ENCODE results near the gene CEP85. TPM values are rescaled to one million over a fixed set of nuclear protein-coding genes. Genes with fewer than 3 reads are reported as not detected.

CEP85 gene
- total and polyA plus RNA-seq, 2 of the 13 experiments (the other 11 are each of a cell fraction or from before 2014, with no cell fraction given), result 16.1 to 26.7 TPM

GRCh38 chr1:26322042-26322331 is 88.0 kb downstream of the CEP85 start (continued):
- TF ChIP-seq, protein P1, sequence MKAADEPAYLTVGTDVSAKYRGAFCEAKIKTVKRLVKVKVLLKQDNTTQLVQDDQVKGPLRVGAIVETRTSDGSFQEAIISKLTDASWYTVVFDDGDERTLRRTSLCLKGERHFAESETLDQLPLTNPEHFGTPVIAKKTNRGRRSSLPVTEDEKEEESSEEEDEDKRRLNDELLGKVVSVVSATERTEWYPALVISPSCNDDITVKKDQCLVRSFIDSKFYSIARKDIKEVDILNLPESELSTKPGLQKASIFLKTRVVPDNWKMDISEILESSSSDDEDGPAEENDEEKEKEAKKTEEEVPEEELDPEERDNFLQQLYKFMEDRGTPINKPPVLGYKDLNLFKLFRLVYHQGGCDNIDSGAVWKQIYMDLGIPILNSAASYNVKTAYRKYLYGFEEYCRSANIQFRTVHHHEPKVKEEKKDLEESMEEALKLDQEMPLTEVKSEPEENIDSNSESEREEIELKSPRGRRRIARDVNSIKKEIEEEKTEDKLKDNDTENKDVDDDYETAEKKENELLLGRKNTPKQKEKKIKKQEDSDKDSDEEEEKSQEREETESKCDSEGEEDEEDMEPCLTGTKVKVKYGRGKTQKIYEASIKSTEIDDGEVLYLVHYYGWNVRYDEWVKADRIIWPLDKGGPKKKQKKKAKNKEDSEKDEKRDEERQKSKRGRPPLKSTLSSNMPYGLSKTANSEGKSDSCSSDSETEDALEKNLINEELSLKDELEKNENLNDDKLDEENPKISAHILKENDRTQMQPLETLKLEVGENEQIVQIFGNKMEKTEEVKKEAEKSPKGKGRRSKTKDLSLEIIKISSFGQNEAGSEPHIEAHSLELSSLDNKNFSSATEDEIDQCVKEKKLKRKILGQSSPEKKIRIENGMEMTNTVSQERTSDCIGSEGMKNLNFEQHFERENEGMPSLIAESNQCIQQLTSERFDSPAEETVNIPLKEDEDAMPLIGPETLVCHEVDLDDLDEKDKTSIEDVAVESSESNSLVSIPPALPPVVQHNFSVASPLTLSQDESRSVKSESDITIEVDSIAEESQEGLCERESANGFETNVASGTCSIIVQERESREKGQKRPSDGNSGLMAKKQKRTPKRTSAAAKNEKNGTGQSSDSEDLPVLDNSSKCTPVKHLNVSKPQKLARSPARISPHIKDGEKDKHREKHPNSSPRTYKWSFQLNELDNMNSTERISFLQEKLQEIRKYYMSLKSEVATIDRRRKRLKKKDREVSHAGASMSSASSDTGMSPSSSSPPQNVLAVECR (CRISPR knock-in tag; IDR thresholded peaks at IDR 0.05; ENCODE audit: borderline replicate concordance), result no peak
- TF ChIP-seq PITX1 (CRISPR knock-in tag; IDR thresholded peaks at IDR 0.05) (no peak), ZNF570 (CRISPR knock-in tag; IDR thresholded peaks at IDR 0.05; ENCODE audit: borderline replicate concordance) (no peak), SMAD1 (CRISPR knock-in tag; IDR thresholded peaks at IDR 0.05; ENCODE audit: borderline replicate concordance, low read depth) (no peak), ZNF468 (CRISPR knock-in tag; IDR thresholded peaks at IDR 0.05) (no peak), POLR2AphosphoS2 (IDR thresholded peaks at IDR 0.05; ENCODE audit: low read depth, low read length) (no peak), ZNF44 (CRISPR knock-in tag; IDR thresholded peaks at IDR 0.05) (no peak), SALL1 (CRISPR knock-in tag; IDR thresholded peaks at IDR 0.05) (no peak), ZNF30 (CRISPR knock-in tag; IDR thresholded peaks at IDR 0.05) (no peak), POGZ (CRISPR knock-in tag; IDR thresholded peaks at IDR 0.05) (no peak)

- POLR2A ChIA-PET, result no interaction called here
- TF ChIP-seq, protein P2, sequence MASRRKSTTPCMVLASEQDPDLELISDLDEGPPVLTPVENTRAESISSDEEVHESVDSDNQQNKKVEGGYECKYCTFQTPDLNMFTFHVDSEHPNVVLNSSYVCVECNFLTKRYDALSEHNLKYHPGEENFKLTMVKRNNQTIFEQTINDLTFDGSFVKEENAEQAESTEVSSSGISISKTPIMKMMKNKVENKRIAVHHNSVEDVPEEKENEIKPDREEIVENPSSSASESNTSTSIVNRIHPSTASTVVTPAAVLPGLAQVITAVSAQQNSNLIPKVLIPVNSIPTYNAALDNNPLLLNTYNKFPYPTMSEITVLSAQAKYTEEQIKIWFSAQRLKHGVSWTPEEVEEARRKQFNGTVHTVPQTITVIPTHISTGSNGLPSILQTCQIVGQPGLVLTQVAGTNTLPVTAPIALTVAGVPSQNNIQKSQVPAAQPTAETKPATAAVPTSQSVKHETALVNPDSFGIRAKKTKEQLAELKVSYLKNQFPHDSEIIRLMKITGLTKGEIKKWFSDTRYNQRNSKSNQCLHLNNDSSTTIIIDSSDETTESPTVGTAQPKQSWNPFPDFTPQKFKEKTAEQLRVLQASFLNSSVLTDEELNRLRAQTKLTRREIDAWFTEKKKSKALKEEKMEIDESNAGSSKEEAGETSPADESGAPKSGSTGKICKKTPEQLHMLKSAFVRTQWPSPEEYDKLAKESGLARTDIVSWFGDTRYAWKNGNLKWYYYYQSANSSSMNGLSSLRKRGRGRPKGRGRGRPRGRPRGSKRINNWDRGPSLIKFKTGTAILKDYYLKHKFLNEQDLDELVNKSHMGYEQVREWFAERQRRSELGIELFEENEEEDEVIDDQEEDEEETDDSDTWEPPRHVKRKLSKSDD (CRISPR knock-in tag; IDR thresholded peaks at IDR 0.05; ENCODE audit: low read depth), result no peak
- TF ChIP-seq MED13 (CRISPR knock-in tag; IDR thresholded peaks at IDR 0.05) (no peak), MLXIP (CRISPR knock-in tag; IDR thresholded peaks at IDR 0.05; ENCODE audit: borderline replicate concordance) (no peak), NCOA2 (CRISPR knock-in tag; IDR thresholded peaks at IDR 0.05) (no peak)
These were observed 89.4 kb downstream of the CEP85 start for GRCh38 chr1:26323382-26323781.

More at GRCh38 chr1:26323382-26323781, 89.4 kb downstream of the CEP85 start:
- no peaks in the 10 kb centered on the region for H3K4me1 ChIP-seq (ENCODE audit: insufficient read depth, low read length)
- DNase-seq (ENCODE audit: low spot score), result no peak
- no peaks in the 10 kb centered on the region for H3K27me3 ChIP-seq (ENCODE audit: control insufficient read depth in 1 of 2, insufficient read depth in 2 of 2, low read length in 2 of 2)
- no peak overlapping the region for H2AFZ ChIP-seq (ENCODE audit: low read length)
- FAIRE-seq, result no peak
- BruUV-seq (replicated peaks), result no TSS peak
- no peak for ATAC-seq
- no peak overlapping the region for H3K4me3 ChIP-seq (replicated peaks in 1 of 3; ENCODE audit: insufficient read depth in 1 of 3, low read depth in 2 of 3, low read length in 3 of 3)
- no peak overlapping the region for H3K27ac ChIP-seq (ENCODE audit: extremely low read length, insufficient read depth, low read length)
- intact Hi-C loops (cut with micrococcal nuclease; ENCODE audit: unreplicated experiment) (no loop called here), in situ Hi-C loops (cut with HindIII; ENCODE audit: extremely low pct_ligation_motif_present, low pct_unique_long_range_greater_than_20kb) (loop anchor here (5.0 kb wide), 2 partner anchors 39 to 41 kb away; partner anchors contain the start of gene SH3BGRL3)
- WGBS (ENCODE audit: low lambda C conversion rate), result 92% methylated on average over 2 of the region's 2 CpGs
- no peaks in the 10 kb centered on the region for H3K36me3 ChIP-seq (replicated peaks in 1 of 2; ENCODE audit: control insufficient read depth in 1 of 2, insufficient read depth in 2 of 2, low read length in 2 of 2)
- H3K4me2 ChIP-seq (ENCODE audit: low read depth, low read length), result no peak overlapping the region
- H3K9me3 ChIP-seq (ENCODE audit: low read length), result no peaks in the 10 kb centered on the region
- H3K9ac ChIP-seq (ENCODE audit: insufficient read depth, low read depth, low read length), result no peak overlapping the region
- no peaks in the 10 kb centered on the region for H4K20me1 ChIP-seq (ENCODE audit: insufficient read depth, low read length)
- no peaks in the 10 kb centered on the region for H3K79me2 ChIP-seq (ENCODE audit: insufficient read depth, low read length)
- CTCF ChIA-PET (ENCODE audit: low intra/inter-chr PET ratio, low total read pairs), result no interaction called here

Data from HepG2 (cell line).